GM12873 (cell line): Measurements from ENCODE around the gene CUTA.
A peak's percentile ranks its signal among the peaks of the same experiment; 100 is the strongest.

Experiments
- TF ChIP-seq, protein P1 (sequence below): IDR thresholded peaks from 2 replicates; pipeline ENCODE4 v1.5.1; 2012; ENCODE audit warnings: low read depth, mild to moderate bottlenecking, moderate library complexity, low read length, control low read depth; ENCODE audit not compliant: insufficient read depth; ENCODE audit errors: missing control alignments

Gene CUTA

DNA sequence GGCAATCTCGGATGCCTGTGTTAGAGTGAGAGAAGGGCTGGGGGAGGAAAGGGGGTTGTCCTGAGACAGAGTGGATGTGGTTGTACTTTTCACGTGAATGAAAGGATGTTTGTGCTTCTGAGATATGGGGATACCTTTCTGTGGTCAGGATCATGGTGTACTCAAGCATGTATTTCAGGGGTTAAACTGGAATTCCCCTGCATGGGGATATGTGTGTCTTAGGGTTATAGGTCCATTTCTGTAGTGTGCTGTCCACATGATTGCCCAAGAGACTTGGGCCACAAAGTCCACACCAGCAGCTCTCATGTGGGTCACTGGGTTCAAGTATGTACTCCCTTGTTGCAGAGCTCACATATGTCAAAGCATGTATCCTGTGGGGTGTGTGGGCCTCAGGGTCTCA is 12.4 kb upstream of the CUTA start:
- TF ChIP-seq, protein P1, sequence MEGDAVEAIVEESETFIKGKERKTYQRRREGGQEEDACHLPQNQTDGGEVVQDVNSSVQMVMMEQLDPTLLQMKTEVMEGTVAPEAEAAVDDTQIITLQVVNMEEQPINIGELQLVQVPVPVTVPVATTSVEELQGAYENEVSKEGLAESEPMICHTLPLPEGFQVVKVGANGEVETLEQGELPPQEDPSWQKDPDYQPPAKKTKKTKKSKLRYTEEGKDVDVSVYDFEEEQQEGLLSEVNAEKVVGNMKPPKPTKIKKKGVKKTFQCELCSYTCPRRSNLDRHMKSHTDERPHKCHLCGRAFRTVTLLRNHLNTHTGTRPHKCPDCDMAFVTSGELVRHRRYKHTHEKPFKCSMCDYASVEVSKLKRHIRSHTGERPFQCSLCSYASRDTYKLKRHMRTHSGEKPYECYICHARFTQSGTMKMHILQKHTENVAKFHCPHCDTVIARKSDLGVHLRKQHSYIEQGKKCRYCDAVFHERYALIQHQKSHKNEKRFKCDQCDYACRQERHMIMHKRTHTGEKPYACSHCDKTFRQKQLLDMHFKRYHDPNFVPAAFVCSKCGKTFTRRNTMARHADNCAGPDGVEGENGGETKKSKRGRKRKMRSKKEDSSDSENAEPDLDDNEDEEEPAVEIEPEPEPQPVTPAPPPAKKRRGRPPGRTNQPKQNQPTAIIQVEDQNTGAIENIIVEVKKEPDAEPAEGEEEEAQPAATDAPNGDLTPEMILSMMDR = no peak

DNA sequence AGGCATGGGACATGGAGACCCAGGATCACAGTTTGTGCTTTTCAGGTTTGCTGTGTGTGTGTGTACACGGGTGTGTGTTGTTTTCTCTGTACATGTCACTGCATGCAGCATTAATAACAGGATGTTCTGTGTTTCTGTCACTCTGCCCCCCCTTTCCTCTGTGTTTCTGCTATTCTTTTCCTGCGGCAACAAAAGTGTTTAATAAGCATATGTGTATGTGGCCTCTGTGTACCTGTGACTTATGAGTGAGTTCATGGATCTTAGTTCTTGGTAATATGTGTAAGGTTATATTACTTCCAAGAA is 11.8 kb upstream of the CUTA start:
- TF ChIP-seq, protein P1 = no peak

DNA sequence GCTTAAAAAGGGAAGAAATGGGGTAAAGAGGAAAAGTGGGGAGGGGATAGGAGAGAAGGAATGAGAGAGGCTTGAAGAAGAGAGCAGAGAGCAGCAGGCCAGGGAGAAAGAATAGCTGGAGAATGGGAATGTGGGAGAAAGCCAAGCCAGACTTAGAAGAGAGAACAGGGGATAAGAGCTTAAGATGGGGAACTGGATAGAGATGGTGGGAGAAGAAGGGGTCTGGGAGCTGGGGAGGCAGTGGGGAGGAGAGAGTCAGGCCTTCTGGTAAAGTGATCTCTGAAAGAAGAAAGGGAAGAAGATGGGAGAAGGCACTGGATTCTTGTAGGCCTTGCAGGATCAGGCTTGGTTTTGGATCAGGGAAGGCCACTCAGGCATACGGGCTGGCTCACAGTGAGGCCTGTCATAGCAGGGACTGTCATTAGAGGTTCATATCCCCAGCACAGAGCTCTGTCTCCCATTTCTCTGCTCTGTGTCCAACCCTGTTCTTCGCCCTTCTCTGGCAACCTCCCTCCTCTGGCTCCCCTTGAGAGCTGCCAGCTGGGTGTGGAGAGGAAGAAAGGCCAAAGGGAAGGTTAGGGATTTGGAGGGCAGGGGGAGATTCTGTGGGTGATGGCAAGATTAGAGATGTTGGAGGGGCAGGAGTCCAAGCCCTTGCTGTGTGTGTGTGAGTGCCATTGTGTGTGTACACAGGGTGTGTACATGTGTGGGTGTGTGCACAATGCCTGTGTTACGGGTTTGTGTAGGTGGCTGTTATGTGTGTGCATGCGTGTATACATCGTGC is 11.3 kb upstream of the CUTA start:
- TF ChIP-seq, protein P1 = peak; percentile 2

DNA sequence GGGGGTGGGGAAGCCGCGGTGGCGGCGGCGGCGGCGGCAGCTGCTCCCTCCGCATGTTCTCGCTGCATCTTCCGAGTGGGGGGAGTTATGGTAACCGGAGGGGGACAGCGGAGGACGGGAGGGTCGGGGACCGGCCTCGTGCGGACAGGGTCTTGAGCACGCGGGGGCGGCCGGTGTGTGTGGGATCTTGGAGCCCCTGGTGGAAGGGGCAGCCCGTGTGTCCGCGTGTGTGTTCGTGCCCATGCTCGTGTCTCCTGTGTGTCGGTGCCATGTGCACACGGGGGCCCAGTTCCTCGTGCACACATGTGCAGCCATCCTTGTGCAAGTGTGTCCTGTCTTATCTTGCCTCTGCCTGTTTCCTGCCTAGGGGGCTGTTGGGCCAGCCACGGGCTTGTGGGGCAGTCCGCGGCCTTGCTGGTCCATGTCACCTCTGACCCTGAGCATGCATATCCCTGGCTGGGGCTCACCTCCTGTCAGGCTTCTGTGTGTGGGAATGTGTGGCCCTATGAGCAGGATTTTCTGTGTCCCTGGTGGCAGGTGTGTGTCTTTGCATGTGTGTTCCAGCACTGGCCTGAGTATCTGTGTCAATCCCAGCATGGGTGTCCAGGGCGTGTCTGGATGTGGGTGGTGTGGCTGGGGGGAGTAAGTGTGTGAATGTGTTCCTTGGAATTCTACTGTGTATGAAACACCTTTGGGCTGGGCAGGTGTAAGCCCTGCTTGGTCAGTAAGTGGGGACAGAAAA is 10.5 kb upstream of the CUTA start:
- TF ChIP-seq, protein P1 = peak; percentile 67

DNA sequence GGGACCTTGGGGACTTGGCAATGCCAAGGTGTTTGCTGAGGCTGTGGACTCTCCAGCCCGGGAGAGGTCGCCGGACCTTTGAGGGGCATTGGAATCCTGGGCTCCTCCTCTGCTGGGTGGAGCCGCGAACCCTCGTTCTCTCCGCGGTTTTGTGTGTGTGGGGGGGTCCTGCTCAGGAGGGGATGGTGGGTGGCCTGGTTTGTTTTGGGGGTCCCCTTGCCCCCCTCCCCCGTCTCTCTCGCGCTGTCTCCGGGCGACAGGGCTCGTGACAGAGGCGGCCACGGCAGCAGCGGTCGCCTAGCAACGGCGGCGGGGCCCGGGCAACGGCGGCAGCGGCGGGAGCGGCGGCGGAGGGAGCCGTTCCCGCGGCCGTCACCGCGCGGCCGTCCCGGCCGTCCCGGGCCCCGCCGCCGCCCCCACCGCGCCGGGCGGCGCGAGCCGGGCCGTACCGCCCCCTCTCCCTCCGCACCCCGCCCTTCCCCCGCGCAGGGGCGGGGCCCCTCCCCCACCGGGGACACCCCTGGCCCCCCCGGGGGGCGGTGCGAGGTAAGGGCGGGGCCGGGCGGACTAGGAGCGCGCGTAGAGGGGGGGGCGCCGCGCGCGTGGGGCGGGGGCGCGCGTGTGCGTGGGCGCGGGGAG is 9.8 kb upstream of the CUTA start:
- TF ChIP-seq, protein P1 = no peak

DNA sequence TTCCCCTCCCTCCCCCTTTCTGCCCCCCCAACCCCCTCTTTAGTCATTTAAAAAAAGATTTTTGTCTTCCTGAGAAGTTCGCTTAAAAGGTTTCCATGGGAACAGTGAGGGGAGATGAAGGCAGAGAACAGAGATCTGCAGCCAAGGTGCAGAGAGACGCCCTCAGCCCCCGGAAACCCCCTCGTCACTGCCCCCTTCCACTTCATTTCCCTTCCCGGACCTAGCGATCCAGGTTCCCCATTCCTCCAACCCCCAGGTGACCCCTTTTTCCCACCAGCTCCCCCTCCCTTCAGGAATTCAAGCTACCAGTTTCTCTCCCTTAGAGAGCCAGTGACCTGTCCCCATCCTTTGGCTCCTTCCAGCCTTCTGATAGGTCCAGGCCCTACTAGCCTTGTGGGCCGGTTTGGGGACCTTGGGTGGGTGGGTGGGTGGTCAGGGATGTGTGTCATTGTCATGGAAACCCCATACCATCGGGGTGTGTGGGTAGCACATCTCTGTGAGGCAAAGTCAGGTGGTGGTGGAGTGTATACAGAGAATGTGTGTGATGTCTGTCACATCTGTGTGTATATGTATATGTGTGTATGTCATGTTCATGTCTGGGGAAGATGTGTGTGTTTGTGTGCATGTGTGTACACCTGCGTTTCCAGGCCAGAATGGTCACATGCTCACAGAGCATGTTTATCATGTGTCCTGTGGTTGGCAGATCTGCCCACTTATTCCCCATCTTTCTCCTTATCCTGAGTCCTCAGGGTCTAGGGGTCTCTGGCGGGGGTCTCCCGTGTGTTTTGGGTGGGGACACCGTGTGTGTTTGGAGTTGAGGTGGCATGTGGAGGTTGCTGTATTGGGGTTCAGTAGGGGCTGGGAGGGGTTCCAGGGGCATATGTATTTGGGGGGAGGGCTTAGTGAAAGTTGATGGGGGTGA is 8.9 kb upstream of the CUTA start:
- TF ChIP-seq, protein P1 = no peak
